AG09309 (cell line): ENCODE measurements around the gene NOL4L.

Source experiments
- DNase-seq: peaks from one replicate; pipeline ENCODE4 v3.0.0-alpha.2; 2010; ENCODE audit warnings: low read depth
- H3K4me3 ChIP-seq: 2 replicates; pipeline ENCODE4 v1.5.1; 2011; ENCODE audit warnings: mild to moderate bottlenecking, low read depth, low read length, moderate library complexity; ENCODE audit not compliant: control insufficient read depth
- CTCF ChIP-seq: IDR thresholded peaks from 2 replicates; pipeline ENCODE4 v1.5.1; 2011; ENCODE audit warnings: mild to moderate bottlenecking, low read depth, low read length, inconsistent platforms; ENCODE audit not compliant: insufficient read depth, control insufficient read depth; ENCODE audit errors: missing control alignments

NOL4L gene

GRCh38 chr20:32436968-32437367 is 148.2 kb downstream of the NOL4L start:
- no peak for TF ChIP-seq CTCF
- H3K4me3 ChIP-seq, result no peak overlapping the region
- DNase-seq, result no peak

GRCh38 chr20:32436142-32436861 is 148.8 kb downstream of the NOL4L start:
- TF ChIP-seq CTCF, result no peak
- DNase-seq, result no peak
- H3K4me3 ChIP-seq, result no peak overlapping the region

GRCh38 chr20:32435449-32436107 is 149.6 kb downstream of the NOL4L start:
- no peak for DNase-seq
- TF ChIP-seq CTCF, result no peak
- H3K4me3 ChIP-seq, result no peak overlapping the region

- TF ChIP-seq CTCF, result no peak
- no peak overlapping the region for H3K4me3 ChIP-seq
- DNase-seq, result no peak
Measured at GRCh38 chr20:32434434-32434833, 150.7 kb downstream of the NOL4L start.

- no peak for DNase-seq
- no peak overlapping the region for H3K4me3 ChIP-seq
- TF ChIP-seq CTCF, result no peak
Measured at GRCh38 chr20:32433311-32434021, 151.7 kb downstream of the NOL4L start.

- no peak for DNase-seq
- no peak for TF ChIP-seq CTCF
- no peak overlapping the region for H3K4me3 ChIP-seq
Measured at GRCh38 chr20:32432277-32432676, 152.9 kb downstream of the NOL4L start.
